ENCODE data around the gene LGI4. TPM values are rescaled to one million over a fixed set of nuclear protein-coding genes. Genes with fewer than 3 reads are reported as not detected.

Gene LGI4
- total and polyA plus RNA-seq, 2 experiments from 2014 or later, result 3.4 to 4.3 TPM

GRCh38 chr19:35140962-35141836 lies 6.3 kb upstream of the LGI4 start (continued):
- TF ChIP-seq CTCF (conservative IDR thresholded peaks at IDR 0.05; ENCODE audit: low read depth in 2 of 2), result peak; percentile 39 to 69
- TF ChIP-seq ZNF331 (CRISPR knock-in tag; IDR thresholded peaks at IDR 0.05; ENCODE audit: low read depth), result no peak
- TF ChIP-seq CREB1 (CRISPR knock-in tag; IDR thresholded peaks at IDR 0.05; ENCODE audit: low read depth), result no peak; the same call in 1 of the 2 replicates

GRCh38 chr19:35140207-35140961 lies 5.5 kb upstream of the LGI4 start:
- ATAC-seq, result no peak
- Mint-ChIP-seq H3K4me3 (peak overlapping the region; percentile 54; the same call in 1 of the 3 replicates), H3K4me1 (peaks cover 43% of the 10 kb centered on the region), H3K27ac (no peak overlapping the region), H3K9me3 (no peaks in the 10 kb centered on the region; the same call in 1 of the 3 replicates), H3K36me3 (ENCODE audit: low read depth) (no peaks in the 10 kb centered on the region), H3K27me3 (ENCODE audit: insufficient read depth, low read depth, poor library complexity) (peaks cover 36% of the 10 kb centered on the region)
- peaks cover 9% of the 10 kb centered on the region; the same call in 1 of the 2 replicates for H3F3A ChIP-seq (replicated peaks; ENCODE audit: low read depth)
- H3K9me2 ChIP-seq (ENCODE audit: insufficient read depth), result no peaks in the 10 kb centered on the region
- peaks cover 20% of the 10 kb centered on the region for H3K27me3 ChIP-seq (ENCODE audit: insufficient read depth)
- peak overlapping the region; percentile 46 for H3K4me3 ChIP-seq
- 0 out of 2 replicates have a peak, but pooled peaks cover 4% of the 10 kb centered on the region for H4K20me1 ChIP-seq (replicated peaks; ENCODE audit: insufficient read depth)
- DNase-seq (ENCODE audit: low spot score), result no peak
- no peaks in the 10 kb centered on the region for H3K79me2 ChIP-seq (replicated peaks; ENCODE audit: insufficient read depth)
- no peak for TF ChIP-seq REST (IDR thresholded peaks at IDR 0.05; ENCODE audit: unreplicated experiment)
- no peak for TF ChIP-seq NANOG (IDR thresholded peaks at IDR 0.05; ENCODE audit: borderline replicate concordance)
- TF ChIP-seq ZNF114 (CRISPR knock-in tag; IDR thresholded peaks at IDR 0.05), result no peak
- TF ChIP-seq STAT1 (IDR thresholded peaks at IDR 0.05; ENCODE audit: unreplicated experiment), result no peak
- TF ChIP-seq ETS1 (IDR thresholded peaks at IDR 0.05), result no peak
- no peak for TF ChIP-seq POLR2AphosphoS5 (IDR thresholded peaks at IDR 0.05; ENCODE audit: low read depth)
- no peak for TF ChIP-seq CREB1 (CRISPR knock-in tag; IDR thresholded peaks at IDR 0.05; ENCODE audit: low read depth)
- TF ChIP-seq JUNB (IDR thresholded peaks at IDR 0.05; ENCODE audit: unreplicated experiment), result no peak
- no peak for TF ChIP-seq EZH2phosphoT487 (IDR thresholded peaks at IDR 0.05; ENCODE audit: unreplicated experiment)
- peak overlapping the region; percentile 69 for H3K4me2 ChIP-seq
- no peak overlapping the region for H3K27ac ChIP-seq (ENCODE audit: low read depth)
- peaks cover 32% of the 10 kb centered on the region for H3K4me1 ChIP-seq (ENCODE audit: insufficient read depth)
- no peak overlapping the region for H2AFZ ChIP-seq
- no peaks in the 10 kb centered on the region for H3K36me3 ChIP-seq (ENCODE audit: insufficient read depth)

Data from GM23338 (cell line).